SK-N-SH treated with all-trans-retinoic acid at 6 μM for 48 hours (cell line): ENCODE measurements around the gene TMBIM4.

ENCODE experiments used
- ATAC-seq: fragments of 200-7000 bp; cut with Tn5 transposase; 3 replicates; pipeline ENCODE4 v1.9.1; 2020; ENCODE audit warnings: mild to moderate bottlenecking, moderate library complexity
- ARNTL ChIP-seq: fragments of 450-650 bp; formaldehyde crosslinking; IDR thresholded peaks from 2 replicates; pipeline ENCODE4 v1.5.0; 2020; ENCODE audit warnings: low read depth, mild to moderate bottlenecking, moderate library complexity, borderline replicate concordance
- CSDC2 ChIP-seq: fragments of 250-450 bp; sonication (Bioruptor Pico); IDR thresholded peaks from 2 replicates; pipeline ENCODE4 v1.5.0; 2020; ENCODE audit warnings: mild to moderate bottlenecking, moderate library complexity
- ESRRG ChIP-seq: fragments of 250-450 bp; sonication (Bioruptor Pico); IDR thresholded peaks from 2 replicates; pipeline ENCODE4 v1.6.1; 2021; ENCODE audit warnings: mild to moderate bottlenecking
- ISL1 ChIP-seq: fragments of 250-450 bp; sonication (Bioruptor Pico); IDR thresholded peaks from 2 replicates; pipeline ENCODE4 v2.1.2; 2022; ENCODE audit warnings: mild to moderate bottlenecking, moderate library complexity
- OSR1 ChIP-seq: fragments of 250-450 bp; sonication (Bioruptor Pico); IDR thresholded peaks from 2 replicates; pipeline ENCODE4 v1.8.0; 2022; ENCODE audit warnings: moderate library complexity, mild to moderate bottlenecking, inconsistent platforms
- PPARA ChIP-seq: fragments of 250-450 bp; sonication (Bioruptor Pico); IDR thresholded peaks from 2 replicates; pipeline ENCODE4 v1.5.0; 2020; ENCODE audit warnings: mild to moderate bottlenecking, borderline replicate concordance
- RARB ChIP-seq: fragments of 250-450 bp; sonication (Bioruptor Pico); IDR thresholded peaks from 2 replicates; pipeline ENCODE4 v1.8.0; 2021; ENCODE audit warnings: mild to moderate bottlenecking, moderate library complexity
- SNAI2 ChIP-seq: fragments of 250-450 bp; sonication (Bioruptor Pico); IDR thresholded peaks from 2 replicates; pipeline ENCODE4 v1.5.0; 2020; ENCODE audit warnings: mild to moderate bottlenecking, moderate library complexity
- TCF4 ChIP-seq: fragments of 250-450 bp; sonication (Bioruptor Pico); IDR thresholded peaks from 2 replicates; pipeline ENCODE4 v1.8.0; 2021; ENCODE audit warnings: mild to moderate bottlenecking, moderate library complexity, borderline replicate concordance
- TOX ChIP-seq: fragments of 250-450 bp; sonication (Bioruptor Pico); IDR thresholded peaks from 2 replicates; pipeline ENCODE4 v1.8.0; 2021; ENCODE audit warnings: mild to moderate bottlenecking, moderate library complexity, borderline replicate concordance
- ZC3H10 ChIP-seq: fragments of 250-450 bp; sonication (Bioruptor Pico); IDR thresholded peaks from 2 replicates; pipeline ENCODE4 v1.5.1; 2021; ENCODE audit warnings: mild to moderate bottlenecking, moderate library complexity
- ZFP3 ChIP-seq: fragments of 250-450 bp; sonication (Bioruptor Pico); IDR thresholded peaks from 2 replicates; pipeline ENCODE4 v1.5.0; 2020; ENCODE audit warnings: mild to moderate bottlenecking, moderate library complexity
- ZFP30 ChIP-seq: fragments of 450-650 bp; formaldehyde crosslinking; IDR thresholded peaks from 2 replicates; pipeline ENCODE4 v1.5.0; 2022; ENCODE audit warnings: mild to moderate bottlenecking, moderate library complexity
- ZNF565 ChIP-seq: fragments of 450-650 bp; formaldehyde crosslinking; conservative IDR thresholded peaks from 2 replicates; pipeline ENCODE4 v1.5.0; 2020; ENCODE audit warnings: low read depth, mild to moderate bottlenecking, moderate library complexity
- ZNF70 ChIP-seq: fragments of 450-650 bp; formaldehyde crosslinking; IDR thresholded peaks from 2 replicates; pipeline ENCODE4 v1.5.0; 2020; ENCODE audit warnings: mild to moderate bottlenecking, moderate library complexity
- TF ChIP-seq, protein P1 (sequence below): fragments of 250-450 bp; sonication (Bioruptor Pico); IDR thresholded peaks from 2 replicates; pipeline ENCODE4 v1.5.0; 2020; ENCODE audit warnings: mild to moderate bottlenecking, moderate library complexity
- TF ChIP-seq, protein P2 (sequence below): fragments of 250-450 bp; sonication (Bioruptor Pico); IDR thresholded peaks from 2 replicates; pipeline ENCODE4 v1.8.0; 2021; ENCODE audit warnings: low read depth, mild to moderate bottlenecking, moderate library complexity, borderline replicate concordance
- TF ChIP-seq, protein P3 (sequence below): fragments of 250-450 bp; sonication (Bioruptor Pico); IDR thresholded peaks from 2 replicates; pipeline ENCODE4 v1.8.0; 2020; ENCODE audit warnings: mild to moderate bottlenecking, moderate library complexity, borderline replicate concordance
- TF ChIP-seq, protein P4 (sequence below): fragments of 250-450 bp; sonication (Bioruptor Pico); IDR thresholded peaks from 2 replicates; pipeline ENCODE4 v1.5.1; 2020; ENCODE audit warnings: low read depth, mild to moderate bottlenecking, moderate library complexity

The TMBIM4 gene

DNA sequence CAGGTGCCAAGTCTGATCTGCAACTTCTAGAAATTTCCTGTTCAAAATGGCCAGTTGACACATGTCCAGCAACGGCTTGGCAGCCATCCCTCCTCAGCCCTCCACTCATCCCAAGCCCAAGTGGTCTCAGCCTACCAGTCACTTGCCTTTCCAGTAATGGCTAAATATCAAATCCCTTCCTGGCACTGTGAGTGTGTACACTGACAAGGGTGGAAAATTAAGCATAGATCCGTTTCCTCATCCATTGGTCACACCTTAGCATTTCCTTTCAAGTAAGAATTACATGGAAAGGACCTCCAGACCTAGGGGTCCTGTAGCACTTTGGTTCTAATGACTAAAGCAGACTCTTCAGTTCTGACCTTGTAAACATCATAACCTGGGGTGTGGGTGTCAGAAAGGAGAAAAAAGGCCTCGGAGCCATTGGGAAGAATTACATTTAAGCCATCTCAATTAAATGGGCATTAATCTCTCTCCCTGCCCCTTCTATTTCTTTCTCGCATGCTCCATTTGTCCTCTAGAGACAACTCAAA is 54.7 kb downstream of the TMBIM4 start:
- TF ChIP-seq OSR1 (CRISPR knock-in tag) (no peak), ZNF565 (CRISPR knock-in tag) (no peak), ZNF70 (CRISPR knock-in tag) (no peak), ZC3H10 (no peak), TOX (no peak)
- TF ChIP-seq, protein P1, sequence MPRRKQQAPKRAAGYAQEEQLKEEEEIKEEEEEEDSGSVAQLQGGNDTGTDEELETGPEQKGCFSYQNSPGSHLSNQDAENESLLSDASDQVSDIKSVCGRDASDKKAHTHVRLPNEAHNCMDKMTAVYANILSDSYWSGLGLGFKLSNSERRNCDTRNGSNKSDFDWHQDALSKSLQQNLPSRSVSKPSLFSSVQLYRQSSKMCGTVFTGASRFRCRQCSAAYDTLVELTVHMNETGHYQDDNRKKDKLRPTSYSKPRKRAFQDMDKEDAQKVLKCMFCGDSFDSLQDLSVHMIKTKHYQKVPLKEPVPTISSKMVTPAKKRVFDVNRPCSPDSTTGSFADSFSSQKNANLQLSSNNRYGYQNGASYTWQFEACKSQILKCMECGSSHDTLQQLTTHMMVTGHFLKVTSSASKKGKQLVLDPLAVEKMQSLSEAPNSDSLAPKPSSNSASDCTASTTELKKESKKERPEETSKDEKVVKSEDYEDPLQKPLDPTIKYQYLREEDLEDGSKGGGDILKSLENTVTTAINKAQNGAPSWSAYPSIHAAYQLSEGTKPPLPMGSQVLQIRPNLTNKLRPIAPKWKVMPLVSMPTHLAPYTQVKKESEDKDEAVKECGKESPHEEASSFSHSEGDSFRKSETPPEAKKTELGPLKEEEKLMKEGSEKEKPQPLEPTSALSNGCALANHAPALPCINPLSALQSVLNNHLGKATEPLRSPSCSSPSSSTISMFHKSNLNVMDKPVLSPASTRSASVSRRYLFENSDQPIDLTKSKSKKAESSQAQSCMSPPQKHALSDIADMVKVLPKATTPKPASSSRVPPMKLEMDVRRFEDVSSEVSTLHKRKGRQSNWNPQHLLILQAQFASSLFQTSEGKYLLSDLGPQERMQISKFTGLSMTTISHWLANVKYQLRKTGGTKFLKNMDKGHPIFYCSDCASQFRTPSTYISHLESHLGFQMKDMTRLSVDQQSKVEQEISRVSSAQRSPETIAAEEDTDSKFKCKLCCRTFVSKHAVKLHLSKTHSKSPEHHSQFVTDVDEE: no peak
- TF ChIP-seq, all 23 proteins: peak for 0

DNA sequence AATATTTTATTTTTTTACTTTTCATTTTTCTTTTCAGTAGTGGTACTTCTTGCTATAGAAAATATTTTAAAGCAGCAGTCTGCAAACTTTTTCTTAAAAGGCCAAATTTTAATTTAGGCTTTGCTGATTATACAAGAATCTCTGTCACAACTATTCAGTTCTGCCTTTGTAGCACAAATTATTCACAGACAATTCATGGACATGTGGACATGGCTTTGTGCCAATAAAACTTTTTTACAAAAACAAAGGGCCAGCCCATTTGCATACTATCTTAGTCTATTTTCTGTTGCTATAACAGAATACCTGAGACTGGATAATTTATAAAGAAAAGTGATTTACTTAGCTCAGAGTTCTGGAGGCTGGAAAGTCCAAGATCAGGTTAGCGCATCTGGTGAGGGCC is 56.3 kb downstream of the TMBIM4 start:
- TF ChIP-seq ZFP3 (CRISPR knock-in tag) (no peak), CSDC2 (CRISPR knock-in tag) (no peak), ISL1 (no peak), ZC3H10 (no peak), ESRRG (CRISPR knock-in tag) (no peak), TOX (no peak), RARB (CRISPR knock-in tag) (no peak), TCF4 (CRISPR knock-in tag) (no peak), ZFP30 (no peak), OSR1 (CRISPR knock-in tag) (no peak), PPARA (no peak), ZNF70 (CRISPR knock-in tag) (no peak), SNAI2 (CRISPR knock-in tag) (no peak)
- TF ChIP-seq, protein P2, sequence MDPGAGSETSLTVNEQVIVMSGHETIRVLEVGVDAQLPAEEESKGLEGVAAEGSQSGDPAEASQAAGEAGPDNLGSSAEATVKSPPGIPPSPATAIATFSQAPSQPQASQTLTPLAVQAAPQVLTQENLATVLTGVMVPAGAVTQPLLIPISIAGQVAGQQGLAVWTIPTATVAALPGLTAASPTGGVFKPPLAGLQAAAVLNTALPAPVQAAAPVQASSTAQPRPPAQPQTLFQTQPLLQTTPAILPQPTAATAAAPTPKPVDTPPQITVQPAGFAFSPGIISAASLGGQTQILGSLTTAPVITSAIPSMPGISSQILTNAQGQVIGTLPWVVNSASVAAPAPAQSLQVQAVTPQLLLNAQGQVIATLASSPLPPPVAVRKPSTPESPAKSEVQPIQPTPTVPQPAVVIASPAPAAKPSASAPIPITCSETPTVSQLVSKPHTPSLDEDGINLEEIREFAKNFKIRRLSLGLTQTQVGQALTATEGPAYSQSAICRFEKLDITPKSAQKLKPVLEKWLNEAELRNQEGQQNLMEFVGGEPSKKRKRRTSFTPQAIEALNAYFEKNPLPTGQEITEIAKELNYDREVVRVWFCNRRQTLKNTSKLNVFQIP (CRISPR knock-in tag): no peak
- TF ChIP-seq, protein P3, sequence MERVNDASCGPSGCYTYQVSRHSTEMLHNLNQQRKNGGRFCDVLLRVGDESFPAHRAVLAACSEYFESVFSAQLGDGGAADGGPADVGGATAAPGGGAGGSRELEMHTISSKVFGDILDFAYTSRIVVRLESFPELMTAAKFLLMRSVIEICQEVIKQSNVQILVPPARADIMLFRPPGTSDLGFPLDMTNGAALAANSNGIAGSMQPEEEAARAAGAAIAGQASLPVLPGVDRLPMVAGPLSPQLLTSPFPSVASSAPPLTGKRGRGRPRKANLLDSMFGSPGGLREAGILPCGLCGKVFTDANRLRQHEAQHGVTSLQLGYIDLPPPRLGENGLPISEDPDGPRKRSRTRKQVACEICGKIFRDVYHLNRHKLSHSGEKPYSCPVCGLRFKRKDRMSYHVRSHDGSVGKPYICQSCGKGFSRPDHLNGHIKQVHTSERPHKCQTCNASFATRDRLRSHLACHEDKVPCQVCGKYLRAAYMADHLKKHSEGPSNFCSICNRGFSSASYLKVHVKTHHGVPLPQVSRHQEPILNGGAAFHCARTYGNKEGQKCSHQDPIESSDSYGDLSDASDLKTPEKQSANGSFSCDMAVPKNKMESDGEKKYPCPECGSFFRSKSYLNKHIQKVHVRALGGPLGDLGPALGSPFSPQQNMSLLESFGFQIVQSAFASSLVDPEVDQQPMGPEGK (CRISPR knock-in tag): no peak
- TF ChIP-seq, protein P4, sequence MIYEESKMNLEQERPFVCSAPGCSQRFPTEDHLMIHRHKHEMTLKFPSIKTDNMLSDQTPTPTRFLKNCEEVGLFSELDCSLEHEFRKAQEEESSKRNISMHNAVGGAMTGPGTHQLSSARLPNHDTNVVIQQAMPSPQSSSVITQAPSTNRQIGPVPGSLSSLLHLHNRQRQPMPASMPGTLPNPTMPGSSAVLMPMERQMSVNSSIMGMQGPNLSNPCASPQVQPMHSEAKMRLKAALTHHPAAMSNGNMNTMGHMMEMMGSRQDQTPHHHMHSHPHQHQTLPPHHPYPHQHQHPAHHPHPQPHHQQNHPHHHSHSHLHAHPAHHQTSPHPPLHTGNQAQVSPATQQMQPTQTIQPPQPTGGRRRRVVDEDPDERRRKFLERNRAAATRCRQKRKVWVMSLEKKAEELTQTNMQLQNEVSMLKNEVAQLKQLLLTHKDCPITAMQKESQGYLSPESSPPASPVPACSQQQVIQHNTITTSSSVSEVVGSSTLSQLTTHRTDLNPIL (CRISPR knock-in tag): no peak
- no peak for ATAC-seq

More for the DNA sequence above, 54.7 kb downstream of the TMBIM4 start:
- no peak for ATAC-seq

DNA sequence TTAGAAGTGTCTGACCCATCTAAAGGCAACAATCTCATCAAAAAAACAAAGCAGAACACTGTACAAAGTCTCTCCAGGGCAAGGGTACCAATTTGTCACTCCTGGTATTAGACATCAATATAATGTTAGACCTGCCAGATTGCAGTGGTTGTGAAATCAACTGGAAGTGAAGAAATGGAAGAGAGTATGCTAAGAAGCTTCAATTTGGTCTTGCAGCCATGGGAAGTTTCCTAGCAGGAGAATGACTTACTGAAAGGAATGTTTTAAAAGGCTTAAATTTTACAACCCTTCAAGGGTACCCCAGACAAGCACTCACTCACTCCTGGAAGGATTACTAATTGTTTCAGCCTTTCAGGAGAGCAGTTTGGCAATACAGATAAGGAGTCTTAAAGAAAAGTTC is 58.2 kb downstream of the TMBIM4 start:
- no peak for ATAC-seq
- TF ChIP-seq ISL1: no peak
- no peak for TF ChIP-seq ESRRG (CRISPR knock-in tag)

DNA sequence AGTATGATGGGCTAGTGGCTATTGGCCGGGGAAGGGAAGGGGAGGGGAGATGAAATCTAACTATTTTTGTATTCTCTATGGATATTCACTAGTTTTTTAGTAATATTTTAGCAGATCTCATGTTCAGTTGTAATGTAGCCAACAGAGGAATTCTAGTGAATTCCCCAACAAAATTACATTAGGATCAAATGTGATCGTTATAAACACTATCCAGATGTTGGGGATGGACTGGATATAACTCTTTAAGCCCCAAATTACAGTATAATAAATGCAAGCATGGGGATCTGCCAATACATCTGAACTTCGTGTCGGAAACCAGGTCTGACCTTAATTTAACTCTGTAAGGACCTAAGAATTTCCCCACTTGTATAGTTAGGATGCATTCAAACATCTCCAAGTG is 60.7 kb downstream of the TMBIM4 start:
- no peak for TF ChIP-seq ZFP3 (CRISPR knock-in tag)
- TF ChIP-seq, all 23 proteins: peak for 0
- no peak; the same call in 2 of the 3 replicates for ATAC-seq

DNA sequence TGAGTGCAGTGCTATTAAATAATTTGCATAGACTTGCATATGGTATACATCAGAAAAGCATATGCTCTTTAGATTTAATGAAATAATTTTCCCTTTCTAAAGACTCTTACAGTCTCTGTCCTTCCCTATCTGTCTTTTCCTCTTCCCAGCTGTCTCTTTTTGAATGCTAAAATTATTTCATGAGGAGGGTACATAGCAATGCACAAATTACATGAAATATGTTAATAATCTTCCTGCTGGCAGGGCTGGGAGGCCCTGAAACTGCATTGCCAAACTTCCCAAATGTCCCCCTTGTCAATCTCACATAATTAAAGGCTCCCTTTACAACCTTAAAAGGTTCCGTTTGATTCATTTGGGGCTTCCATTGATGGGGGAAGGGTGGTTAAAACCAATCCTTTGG is 61.4 kb downstream of the TMBIM4 start:
- no peak for ATAC-seq
- TF ChIP-seq TOX (no peak), ZNF70 (CRISPR knock-in tag) (no peak), ARNTL (CRISPR knock-in tag) (no peak)
- TF ChIP-seq, protein P3 (CRISPR knock-in tag): no peak
